HG03064 (cell line): Measurements from ENCODE around the gene PDZD2.
"Not testable (repeated sequence)": the region's sequence is repeated elsewhere in the genome, so short reads cannot be mapped to it uniquely, and the experiment has no call there.

ENCODE experiments used
- ATAC-seq: cut with Tn5 transposase; IDR thresholded peaks from one replicate; pipeline ENCODE4 v1.9.1; 2021; ENCODE audit warnings: low read depth; ENCODE audit not compliant: unreplicated experiment

The PDZD2 gene

GRCh38 chr5:31728806-31729205 is 89.9 kb downstream of the PDZD2 start:
- not testable (repeated sequence) for ATAC-seq

DNA sequence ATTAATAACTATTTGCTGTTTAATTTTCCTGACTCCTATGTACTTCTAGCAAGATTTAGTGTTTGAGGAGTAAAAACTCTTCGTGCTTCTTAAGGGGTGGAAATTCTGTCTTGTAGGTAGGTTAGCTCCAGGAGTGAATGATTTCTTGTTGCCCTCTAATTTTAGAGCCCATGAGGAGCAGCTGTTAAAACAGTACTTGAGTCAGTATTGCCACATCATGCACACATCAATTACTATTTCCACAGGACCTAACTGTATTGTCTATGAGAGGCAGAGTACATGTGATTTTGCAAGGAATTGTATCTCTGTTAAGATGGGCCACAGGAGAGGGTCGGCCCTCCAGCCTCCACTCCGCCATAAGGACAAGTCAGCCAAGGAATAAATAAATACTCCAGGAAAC is 91.2 kb downstream of the PDZD2 start:
- no peak for ATAC-seq

GRCh38 chr5:31731016-31731415 is 92.1 kb downstream of the PDZD2 start:
- ATAC-seq = no peak

DNA sequence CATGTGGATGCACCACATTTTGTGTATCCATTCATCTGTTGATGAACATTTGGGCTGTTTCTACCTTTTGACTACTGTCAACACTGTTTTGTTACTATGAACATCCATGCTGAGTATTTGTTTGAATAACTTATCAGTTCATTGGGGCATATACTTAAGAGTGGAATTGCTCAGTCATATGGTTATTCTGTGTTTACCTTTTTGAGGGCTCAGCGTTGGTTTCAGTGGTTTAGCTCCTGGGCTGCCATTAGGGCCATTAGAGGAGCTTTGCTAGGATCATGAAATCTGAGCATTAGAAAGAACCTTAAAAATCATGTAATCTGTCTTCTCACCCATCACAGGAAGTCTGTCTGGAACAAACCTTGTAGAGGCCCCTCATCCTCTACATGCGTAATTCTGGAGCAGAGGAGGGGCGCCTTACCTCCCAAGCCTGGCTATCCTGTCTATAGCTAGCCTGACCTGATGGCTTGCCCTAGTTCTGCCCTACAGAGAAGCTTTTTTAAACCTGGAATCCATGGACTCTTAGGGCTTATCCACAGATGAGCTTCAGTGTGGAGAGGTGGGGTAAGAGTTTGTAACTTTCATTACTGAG is 92.9 kb downstream of the PDZD2 start:
- ATAC-seq = no peak

- ATAC-seq = not testable (repeated sequence)
Measured at GRCh38 chr5:31732821-31733220, 93.9 kb downstream of the PDZD2 start.

DNA sequence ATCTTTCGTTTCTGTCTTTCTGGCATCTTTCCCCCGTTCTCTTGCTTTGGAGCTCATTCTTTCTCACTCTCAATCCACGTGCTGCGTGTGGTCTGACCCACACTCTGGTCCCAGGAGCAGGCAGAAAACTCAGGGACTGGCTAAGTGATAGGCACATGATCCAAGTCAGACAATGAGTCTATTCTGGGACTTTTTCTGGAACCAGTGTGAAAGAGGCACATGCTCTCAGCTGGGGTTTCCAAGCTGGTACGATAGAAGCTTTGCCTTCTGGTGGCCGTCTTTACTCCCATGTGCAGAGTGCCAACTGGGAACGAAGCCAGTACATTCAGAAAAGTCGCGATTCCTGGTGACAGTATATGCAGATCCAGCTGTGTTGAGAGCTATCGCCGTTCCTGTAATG is 94.4 kb downstream of the PDZD2 start:
- ATAC-seq = no peak

DNA sequence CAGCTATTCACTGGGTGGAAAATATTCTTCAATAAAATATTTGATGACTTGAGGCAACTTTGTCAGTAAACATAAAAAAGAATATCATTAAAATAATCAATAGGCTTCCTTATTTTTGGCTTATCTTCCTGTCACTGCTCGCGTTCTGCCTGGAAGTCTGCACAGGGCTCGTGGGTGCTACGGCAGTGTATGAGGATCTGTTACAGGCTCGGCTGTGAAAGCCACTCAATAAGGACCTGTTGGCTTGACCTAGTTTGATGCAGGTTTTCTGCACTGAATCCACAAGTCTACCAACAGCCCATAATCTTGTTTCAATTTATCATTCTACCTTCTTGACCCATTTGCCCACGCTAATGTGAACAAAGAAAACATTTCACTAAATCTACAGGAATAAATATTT is 97.2 kb downstream of the PDZD2 start:
- ATAC-seq = no peak

DNA sequence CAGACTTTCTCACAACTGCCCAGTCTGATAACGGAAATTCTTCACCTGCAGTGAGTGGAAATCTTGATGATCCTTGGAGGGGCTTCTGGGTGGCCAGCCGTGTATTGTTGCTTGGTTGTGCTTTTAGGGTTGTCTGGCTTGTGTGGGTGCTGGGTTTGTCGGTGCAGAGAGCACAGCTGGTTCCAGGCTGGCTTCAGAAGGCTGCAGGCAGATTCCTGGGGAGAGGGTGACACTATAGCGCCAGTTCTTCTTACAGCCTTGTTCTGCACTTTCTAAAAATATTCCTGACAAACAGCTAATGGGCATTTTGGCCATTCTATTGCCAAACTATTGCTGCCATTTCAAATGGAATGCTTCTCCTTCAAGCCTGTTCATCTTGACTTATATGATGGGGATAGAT is 99.3 kb downstream of the PDZD2 start:
- no peak for ATAC-seq

- ATAC-seq = no peak
Measured at GRCh38 chr5:31741496-31741895, 102.6 kb downstream of the PDZD2 start.

GRCh38 chr5:31743678-31744077 is 104.7 kb downstream of the PDZD2 start:
- ATAC-seq = no peak

DNA sequence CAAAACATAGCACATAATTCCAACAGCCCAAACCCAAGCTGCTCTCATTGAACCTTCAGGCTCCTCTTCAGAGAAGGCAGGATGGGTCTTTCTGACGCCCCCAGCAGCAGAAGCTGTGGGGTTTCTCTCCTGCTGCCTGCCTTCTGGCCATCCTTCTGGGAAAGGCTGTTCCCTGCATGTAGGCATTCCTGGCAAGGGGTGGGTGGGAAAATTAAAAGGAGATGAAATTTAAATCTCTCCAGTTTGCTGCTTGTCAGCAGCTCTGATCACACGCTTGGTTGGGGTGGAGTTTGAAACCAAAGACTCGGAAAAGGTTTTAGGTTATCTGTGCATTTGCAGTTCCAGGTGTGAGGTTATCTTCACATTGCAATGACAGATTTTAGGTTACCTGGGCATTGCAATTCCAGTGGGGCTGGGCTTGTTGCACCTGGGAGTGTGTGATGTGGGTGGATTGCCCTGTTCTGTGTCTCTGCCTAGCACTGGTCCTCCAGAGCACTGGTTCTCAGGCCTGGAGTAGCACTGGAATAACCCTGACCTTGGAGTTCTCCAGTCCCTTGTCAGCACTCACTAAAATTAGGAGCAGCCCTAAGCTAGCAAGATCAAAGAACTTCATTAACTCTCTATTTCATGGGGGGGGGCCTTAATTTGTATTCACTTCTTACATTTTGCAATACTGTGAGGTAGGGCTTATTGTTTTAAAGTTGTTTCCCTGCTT is 109.7 kb downstream of the PDZD2 start:
- ATAC-seq = no peak

DNA sequence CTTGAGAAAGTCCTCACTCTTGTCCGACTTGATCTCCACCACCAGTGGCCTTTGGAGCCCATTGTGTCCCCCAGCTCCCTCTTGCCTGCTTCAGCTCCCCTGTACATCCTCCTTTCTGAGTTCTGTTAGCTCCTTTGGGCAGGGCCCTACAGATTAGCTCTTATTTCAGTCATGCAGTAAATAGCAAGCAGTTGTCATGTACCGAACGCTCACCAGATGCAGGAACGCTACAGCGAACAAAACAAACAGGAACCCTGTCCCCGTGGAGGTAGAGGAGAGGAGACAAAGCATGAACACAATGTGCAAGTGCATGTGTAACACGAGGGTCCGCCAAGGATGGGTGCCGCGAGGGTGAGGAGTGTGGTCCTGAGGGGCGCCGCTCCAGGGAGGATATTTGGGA is 111.3 kb downstream of the PDZD2 start:
- no peak for ATAC-seq

- ATAC-seq = no peak
Measured at GRCh38 chr5:31751610-31752009, 112.7 kb downstream of the PDZD2 start.

DNA sequence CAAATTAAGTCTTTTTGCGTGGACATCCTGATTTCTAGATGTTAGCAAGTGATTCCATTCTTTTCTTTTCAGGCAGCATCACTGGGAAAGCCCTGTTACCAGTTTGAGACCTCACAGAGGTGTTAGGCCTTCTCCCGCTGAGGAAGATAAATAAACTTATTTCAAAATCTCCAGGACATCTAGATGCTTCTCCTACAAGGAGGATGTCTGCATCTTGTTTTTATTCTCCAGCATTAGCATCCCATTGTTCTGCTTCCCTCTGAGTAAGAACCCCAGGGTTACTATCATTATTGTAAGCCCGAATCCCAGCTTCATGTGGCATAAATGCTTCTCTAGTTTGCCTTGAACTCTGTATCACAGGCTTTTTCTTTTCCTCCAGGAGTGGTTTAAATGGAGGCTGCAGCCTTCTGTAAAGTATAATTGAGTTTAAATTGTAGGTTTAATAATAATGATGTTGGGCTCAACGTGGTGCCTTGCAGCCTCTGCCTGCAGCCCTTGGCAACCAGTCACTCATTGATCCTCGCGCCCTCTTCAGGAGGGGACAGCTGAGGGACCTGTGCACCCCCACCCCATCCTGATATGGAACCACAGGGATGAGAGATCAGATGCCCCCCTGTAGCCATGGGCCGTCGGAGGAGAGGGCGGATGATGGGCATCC is 114.9 kb downstream of the PDZD2 start:
- no peak for ATAC-seq

- ATAC-seq = no peak
Measured at GRCh38 chr5:31754358-31754704, 115.4 kb downstream of the PDZD2 start.

DNA sequence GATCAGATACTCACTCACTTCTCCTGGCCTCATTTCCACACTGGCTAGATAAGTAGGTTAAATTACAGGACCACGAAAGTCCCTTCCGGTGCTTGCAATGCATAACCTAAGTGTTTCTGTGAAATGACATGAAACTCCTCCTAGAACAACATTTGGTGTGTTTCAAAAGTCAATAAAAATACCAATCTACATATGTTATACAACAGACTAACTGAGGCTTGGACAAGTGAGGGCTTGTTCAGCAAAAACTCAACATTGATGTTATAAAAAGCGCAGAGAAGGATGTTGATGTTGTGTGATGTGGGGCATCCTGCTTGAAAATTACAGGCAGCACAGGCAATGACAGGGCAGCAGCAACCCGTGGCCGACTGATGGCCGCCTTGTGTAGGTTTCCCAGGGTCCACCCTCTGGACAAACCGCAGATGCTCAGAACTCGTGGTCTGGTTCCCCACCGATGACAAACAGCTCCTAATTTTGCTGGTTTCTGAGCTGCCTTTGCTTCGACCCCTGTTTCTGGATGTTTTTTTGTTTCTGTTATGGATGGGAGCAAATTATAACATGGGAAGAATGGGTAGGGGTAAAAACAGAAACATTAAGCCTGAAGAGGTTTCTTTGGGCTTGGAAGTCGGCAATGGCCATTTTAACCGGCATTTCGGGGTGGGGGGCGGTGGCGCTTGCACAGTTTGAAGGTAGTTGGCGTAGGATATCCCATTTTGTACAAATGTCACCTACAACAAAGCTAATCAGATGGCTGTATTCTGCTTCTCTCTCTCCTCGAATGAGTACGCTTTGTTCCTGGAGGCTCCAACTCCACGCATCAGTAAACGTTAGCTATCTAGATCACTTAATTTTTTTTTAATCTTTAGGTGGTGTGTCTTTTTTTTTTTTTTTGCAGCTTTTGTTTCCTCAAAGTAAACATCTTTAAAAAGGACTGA is 116.1 kb downstream of the PDZD2 start:
- ATAC-seq = no peak

DNA sequence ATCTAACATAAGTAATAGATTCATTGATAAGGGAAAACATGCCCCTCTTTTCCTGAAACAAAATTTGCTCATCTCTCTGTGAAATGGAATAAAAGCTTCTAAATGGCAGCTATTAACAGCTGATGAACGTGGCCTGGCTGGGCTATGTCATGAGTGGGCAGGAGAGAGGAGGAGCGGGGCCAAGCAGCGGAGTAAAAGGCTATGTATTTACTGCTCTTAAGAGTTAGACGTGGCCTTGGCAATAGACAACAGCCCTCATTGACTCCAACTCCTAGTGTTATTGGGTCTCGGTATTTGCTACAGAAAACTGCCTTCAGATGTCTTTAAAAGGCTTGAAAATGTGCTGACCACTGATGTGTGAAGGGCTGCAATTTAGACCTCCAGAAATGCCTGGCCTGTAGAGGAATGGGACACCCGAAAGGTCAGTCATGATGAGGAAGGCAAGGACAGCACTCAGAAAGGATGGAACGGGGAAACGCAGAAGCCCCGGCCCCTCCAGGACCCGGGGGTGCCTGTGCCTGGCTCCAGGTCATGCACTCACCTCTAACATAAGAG is 116.8 kb downstream of the PDZD2 start:
- no peak for ATAC-seq

DNA sequence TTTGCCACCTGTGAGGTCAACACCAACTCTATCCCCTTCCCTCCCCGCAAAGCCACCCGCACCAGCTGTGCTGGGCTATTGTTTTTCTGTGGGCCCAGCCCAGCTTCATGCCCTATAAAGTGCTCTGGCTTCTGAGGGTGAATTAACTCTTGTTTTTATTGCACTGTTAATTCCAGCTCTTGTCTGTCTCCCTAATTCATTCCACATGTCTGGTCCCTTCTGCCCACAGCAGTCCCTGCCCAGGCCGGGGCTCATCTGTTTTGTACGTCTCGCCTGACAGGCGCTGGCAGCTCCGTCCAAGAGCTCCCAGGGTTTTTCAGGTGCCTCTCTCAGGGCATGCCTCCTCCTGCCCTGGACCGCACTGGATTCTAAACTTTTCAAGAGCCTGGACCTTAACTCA is 118.9 kb downstream of the PDZD2 start:
- ATAC-seq = no peak

- ATAC-seq = no peak
Measured at GRCh38 chr5:31758803-31759425, 120.0 kb downstream of the PDZD2 start.

- ATAC-seq = no peak
Measured at GRCh38 chr5:31759925-31760324, 121.0 kb downstream of the PDZD2 start.
